Superior temporal gyrus (tissue), 1 donor: ENCODE results near the gene RECK.
A peak's percentile ranks its signal among the peaks of the same experiment; 100 is the strongest.
"Not testable (repeated sequence)": the region's sequence is repeated elsewhere in the genome, so short reads cannot be mapped to it uniquely, and the experiment has no call there.

Experiments
- DNase-seq: peaks from one replicate; pipeline ENCODE4 v3.0.0-alpha.2; 2016; ENCODE audit errors: extremely low spot score

Gene RECK

DNA sequence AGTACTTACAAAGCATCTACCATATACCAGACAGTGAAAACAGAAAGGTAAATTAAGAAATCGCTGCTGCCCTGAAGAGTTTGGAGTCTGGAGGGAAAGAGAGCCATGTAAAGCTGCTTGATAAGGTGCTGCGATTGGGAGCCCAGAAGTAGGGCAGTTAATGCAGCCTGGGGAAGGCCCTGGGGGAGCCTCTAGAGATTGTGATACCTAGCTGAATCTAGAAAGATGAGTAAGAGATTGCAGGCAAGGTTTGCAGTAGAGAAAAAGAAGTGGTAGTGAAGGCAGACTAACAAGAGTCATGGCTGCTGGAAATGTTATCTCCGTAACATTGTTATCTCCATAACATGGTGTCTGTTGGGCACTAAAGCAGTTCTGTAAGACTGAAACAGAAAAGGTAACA is 75.8 kb downstream of the RECK start:
- no peak for DNase-seq

DNA sequence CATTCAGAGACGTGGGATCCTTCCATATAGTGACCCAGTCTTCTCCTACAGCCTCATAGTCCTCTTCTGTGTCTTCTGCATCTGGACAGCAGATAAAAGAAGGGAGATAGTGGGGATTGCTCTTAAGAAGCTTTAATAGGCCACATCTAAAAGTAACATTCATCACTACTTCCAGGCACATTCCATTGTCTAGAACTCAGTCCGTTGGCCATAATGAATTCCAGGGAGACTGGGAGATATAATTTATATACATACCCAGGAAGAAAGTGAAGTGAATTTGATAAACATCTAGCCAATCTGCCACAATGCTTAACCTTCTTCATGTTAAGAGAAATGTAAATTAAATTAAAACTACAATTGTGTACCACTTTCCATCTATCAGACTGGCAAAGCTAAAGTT is 77.3 kb downstream of the RECK start:
- DNase-seq, result no peak

GRCh38 chr9:36116593-36116992 is 79.9 kb downstream of the RECK start:
- DNase-seq, result no peak

DNA sequence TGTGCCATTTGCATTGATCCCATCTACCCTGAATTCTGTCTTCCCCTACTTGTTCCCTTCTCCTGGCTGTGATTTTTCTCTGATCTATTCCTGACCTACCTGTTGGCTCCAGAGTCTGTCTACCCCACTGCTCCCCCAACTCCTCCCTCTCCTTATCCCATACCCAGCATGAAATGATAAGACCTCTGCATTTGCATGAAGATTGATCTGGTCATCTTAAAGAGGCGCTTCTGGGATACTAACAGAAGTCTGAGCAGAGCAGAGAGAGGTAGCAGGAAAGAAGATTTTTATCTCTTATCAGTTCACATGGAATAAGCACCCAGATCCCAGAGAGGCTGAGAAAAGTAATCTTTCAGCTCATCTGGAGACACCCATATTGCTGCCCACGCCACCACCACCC is 81.5 kb downstream of the RECK start:
- no peak for DNase-seq

DNA sequence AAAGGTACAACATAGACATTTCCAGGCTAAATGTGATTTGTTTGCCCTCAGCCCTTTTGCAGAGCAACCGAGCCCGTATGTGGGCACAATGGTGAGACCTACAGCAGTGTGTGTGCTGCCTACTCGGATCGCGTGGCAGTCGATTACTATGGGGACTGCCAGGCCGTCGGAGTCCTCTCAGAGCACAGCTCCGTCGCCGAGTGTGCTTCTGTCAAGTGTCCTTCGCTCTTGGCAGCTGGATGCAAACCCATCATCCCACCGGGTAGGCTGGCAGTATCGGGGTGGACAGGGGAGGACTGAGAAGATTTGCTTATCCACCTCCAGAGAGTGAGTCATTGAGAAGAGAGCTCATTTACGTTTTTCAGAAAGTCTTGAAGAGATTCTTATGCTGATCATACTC is 82.0 kb downstream of the RECK start:
- no peak for DNase-seq

GRCh38 chr9:36119476-36119875 is 82.8 kb downstream of the RECK start:
- DNase-seq, result no peak

GRCh38 chr9:36120705-36121104 is 84.0 kb downstream of the RECK start:
- no peak for DNase-seq

GRCh38 chr9:36121971-36122370 is 85.3 kb downstream of the RECK start:
- no peak for DNase-seq

DNA sequence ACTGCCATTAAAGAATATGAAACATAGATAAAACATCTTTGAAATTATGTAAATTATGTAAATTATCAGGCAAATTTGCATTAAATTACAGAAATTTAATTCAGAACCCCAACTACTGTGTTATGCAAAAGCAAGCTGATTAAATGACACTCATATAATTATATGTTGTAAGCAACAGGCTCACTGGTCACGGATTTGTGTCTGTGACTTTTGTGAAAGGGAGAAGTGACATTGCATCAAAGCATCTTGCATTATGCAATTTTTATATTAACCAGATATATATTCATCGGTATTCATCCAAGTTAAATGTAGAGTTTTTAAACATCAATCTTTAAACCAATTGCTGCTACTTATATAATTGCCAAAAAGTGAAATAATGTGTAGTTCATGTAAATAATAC is 86.8 kb downstream of the RECK start:
- no peak for DNase-seq

DNA sequence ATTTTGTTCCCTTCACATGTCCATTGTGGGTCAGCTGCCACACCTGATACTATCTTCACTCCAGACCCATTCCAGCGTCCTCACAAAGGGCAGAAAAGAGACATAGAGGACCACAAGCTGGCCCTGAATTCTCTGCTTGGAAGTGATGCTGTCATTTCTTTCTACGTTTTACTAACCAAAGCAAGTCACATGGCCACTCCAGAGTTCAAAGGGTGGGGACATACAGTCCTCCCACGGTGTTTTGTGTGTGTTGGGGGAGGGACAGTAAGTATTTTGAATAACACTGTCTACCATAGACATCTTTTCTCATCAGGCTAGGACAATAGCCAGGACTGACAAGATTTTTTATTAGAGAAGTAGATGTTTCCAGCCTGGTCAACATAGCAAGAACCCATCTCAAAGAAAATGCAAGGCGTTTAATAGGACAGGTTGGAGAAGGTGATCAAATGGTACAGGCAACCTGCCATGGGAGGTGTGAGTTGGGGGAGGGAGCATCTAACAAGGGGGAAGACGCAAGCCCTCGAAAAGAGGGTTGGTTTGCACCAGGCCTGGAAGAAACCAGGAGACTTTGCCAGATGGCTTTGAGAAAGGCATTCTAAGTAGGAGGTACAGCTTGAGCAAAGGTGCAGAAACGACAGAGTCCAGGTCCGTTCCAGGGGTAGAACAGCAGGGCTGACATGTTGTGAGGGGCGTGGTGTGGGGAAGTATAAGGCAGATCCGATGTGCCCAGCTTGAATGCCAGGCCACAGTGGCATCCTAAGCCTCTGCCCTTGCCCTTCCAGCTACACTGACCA is 88.5 kb downstream of the RECK start:
- DNase-seq, result no peak

GRCh38 chr9:36126016-36126730 is 89.5 kb downstream of the RECK start:
- DNase-seq, result no peak

- DNase-seq, result no peak
Observed at GRCh38 chr9:36127652-36128244, 91.0 kb downstream of the RECK start.

DNA sequence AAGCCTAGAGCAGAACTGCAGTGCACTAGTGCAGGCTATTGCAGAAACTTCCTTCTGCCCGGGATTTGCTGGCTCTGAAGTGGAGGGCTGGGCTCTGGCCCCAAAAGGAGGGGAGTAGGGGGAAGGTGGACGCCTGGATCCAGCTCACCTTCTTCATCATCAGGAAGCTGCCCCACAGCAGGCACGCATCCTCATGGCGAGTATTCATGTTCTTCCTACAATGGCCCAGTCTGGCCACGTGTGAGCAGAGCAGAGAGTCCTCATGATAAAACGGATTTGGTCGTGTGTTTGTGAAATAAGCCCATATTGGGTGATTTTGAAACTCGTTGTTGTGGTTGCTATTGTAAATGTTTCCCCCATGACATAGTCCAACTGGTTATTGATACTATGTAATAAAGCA is 91.6 kb downstream of the RECK start:
- no peak for DNase-seq

GRCh38 chr9:36129139-36129538 is 92.4 kb downstream of the RECK start:
- no peak for DNase-seq

- not testable (repeated sequence) for DNase-seq
Observed at GRCh38 chr9:36131666-36132065, 95.0 kb downstream of the RECK start.

- no peak for DNase-seq
Observed at GRCh38 chr9:36132086-36132485, 95.4 kb downstream of the RECK start.

DNA sequence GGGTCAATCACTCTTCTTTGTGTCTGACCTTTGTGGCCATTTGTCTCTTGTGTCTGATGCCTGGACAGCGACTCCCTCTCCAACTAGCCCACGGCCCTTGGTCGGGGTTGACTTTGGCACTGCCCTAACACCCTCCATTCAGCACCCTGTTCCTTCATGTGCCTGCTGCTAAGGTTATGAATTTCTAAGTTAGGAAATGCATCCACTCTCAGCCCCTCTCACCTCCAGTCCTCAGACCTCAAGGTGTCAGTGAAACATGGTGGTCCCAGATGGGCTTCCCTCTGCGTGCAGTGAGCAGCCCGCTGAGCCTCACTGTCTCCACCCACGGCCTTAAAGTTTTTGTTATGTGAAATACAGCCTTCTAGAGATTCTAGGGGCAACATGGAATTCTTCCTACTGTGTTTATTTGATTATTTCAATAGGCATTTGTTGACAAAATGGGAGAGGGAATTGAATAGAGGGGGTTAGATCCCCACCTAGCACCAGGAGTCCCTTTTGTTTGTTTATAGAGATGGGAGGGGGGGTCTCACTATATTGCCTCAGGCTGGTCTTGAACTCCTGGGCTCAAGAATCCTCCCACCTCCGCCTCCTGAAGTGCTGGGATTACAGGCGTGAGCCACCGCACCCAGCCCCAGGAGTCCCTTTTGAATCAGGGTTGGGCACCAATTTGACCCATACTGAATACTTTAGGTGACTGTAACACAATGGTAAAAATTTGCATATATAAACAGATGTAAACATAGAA is 98.2 kb downstream of the RECK start:
- DNase-seq, result no peak

GRCh38 chr9:36135741-36136271 is 99.1 kb downstream of the RECK start:
- DNase-seq, result no peak

- peak; percentile 73 for DNase-seq
Observed at GRCh38 chr9:36136272-36136893, 99.7 kb downstream of the RECK start, which contains the start of gene GLIPR2. GLIPR2 (plus strand) TSS chr9:36136733; CDS start chr9:36136779, 46 bp downstream.

GRCh38 chr9:36136894-36137391 is 100.2 kb downstream of the RECK start:
- DNase-seq, result no peak

- DNase-seq, result no peak
Observed at GRCh38 chr9:36137392-36138004, 100.8 kb downstream of the RECK start.
